CD1c-positive myeloid dendritic cell (primary cell): ENCODE results near the gene ATP23.

Experiments
- DNase-seq: peaks from one replicate; pipeline ENCODE4 v3.0.0-alpha.2; 2016; ENCODE audit errors: extremely low spot score

Gene ATP23

GRCh38 chr12:57941165-57941894 is at the start of gene ATP23:
Gene ATP23 (plus strand): TSS chr12:57941567. CDS start chr12:57941702, 135 bp downstream.
- peak; percentile 96 for DNase-seq

GRCh38 chr12:57892232-57892972 is 49.0 kb upstream of the ATP23 start:
- DNase-seq = no peak

- peak; percentile 49 for DNase-seq
These were observed 47.7 kb upstream of the ATP23 start for GRCh38 chr12:57893431-57894353.

- no peak for DNase-seq
These were observed 46.7 kb upstream of the ATP23 start for GRCh38 chr12:57894399-57895292.

- DNase-seq = no peak
These were observed 45.8 kb upstream of the ATP23 start for GRCh38 chr12:57895389-57896114.

GRCh38 chr12:57896115-57896433 is 45.3 kb upstream of the ATP23 start:
- no peak for DNase-seq

GRCh38 chr12:57896434-57897201 is 44.7 kb upstream of the ATP23 start:
- no peak for DNase-seq

GRCh38 chr12:57897286-57897974 is 43.9 kb upstream of the ATP23 start:
- no peak for DNase-seq

GRCh38 chr12:57898308-57898970 is 42.9 kb upstream of the ATP23 start:
- no peak for DNase-seq

GRCh38 chr12:57899010-57899662 is 42.2 kb upstream of the ATP23 start:
- DNase-seq = no peak

GRCh38 chr12:57902478-57902969 is 38.8 kb upstream of the ATP23 start:
- DNase-seq = no peak

GRCh38 chr12:57904426-57904825 is 36.9 kb upstream of the ATP23 start:
- DNase-seq = no peak

GRCh38 chr12:57904848-57905811 is 36.2 kb upstream of the ATP23 start:
- peak; percentile 90 for DNase-seq

- DNase-seq = no peak
These were observed 35.4 kb upstream of the ATP23 start for GRCh38 chr12:57905812-57906475.

GRCh38 chr12:57906821-57907220 is 34.5 kb upstream of the ATP23 start:
- no peak for DNase-seq

GRCh38 chr12:57907281-57907680 is 34.1 kb upstream of the ATP23 start:
- DNase-seq = no peak
